K562 (cell line): ENCODE results near the gene UBE2H. TPM values are rescaled to one million over a fixed set of nuclear protein-coding genes. Genes with fewer than 3 reads are reported as not detected.
A peak's percentile ranks its signal among the peaks of the same experiment; 100 is the strongest.

Experiments
- ARHGAP35 ChIP-seq: fragments of 450-650 bp; IDR thresholded peaks from 2 replicates; pipeline ENCODE4 v1.6.1; 2018; ENCODE audit not compliant: partially characterized antibody
- E4F1 ChIP-seq: fragments of 250-450 bp; sonication (Bioruptor Pico); IDR thresholded peaks from 2 replicates; pipeline ENCODE4 v1.5.0; 2021; ENCODE audit warnings: mild to moderate bottlenecking, borderline replicate concordance
- FOXM1 ChIP-seq, 2 experiments: fragments of 450-650 bp in 1 of 2; sonication (generic) in 1 of 2; formaldehyde crosslinking in 1 of 2; IDR thresholded peaks; 2 replicates each; pipeline versions ENCODE4 v1.6.1 to v1.9.0; 2017 to 2022; ENCODE audit warnings: low read depth in 2 of 2, mild to moderate bottlenecking in 2 of 2, missing genetic modification reagents in 1 of 2, moderate library complexity in 1 of 2
- HNRNPH1 ChIP-seq: fragments of 200-400 bp; formaldehyde crosslinking; optimal IDR thresholded peaks from 2 replicates; pipeline ENCODE3; 2017; ENCODE audit warnings: low read depth, mild to moderate bottlenecking, low read length, moderate library complexity
- HSF4 ChIP-seq: fragments of 250-450 bp; sonication (Bioruptor Pico); IDR thresholded peaks from 2 replicates; pipeline ENCODE4 v2.1.2; 2022; ENCODE audit warnings: mild to moderate bottlenecking, moderate library complexity, borderline replicate concordance
- MECOM ChIP-seq: fragments of 250-450 bp; sonication (Bioruptor Pico); IDR thresholded peaks from 2 replicates; pipeline ENCODE4 v1.8.0; 2022; ENCODE audit warnings: inconsistent platforms
- MED1 ChIP-seq: sonication (generic); formaldehyde crosslinking; IDR thresholded peaks from 2 replicates; pipeline ENCODE4 v1.8.1; 2023; ENCODE audit warnings: missing genetic modification reagents, borderline replicate concordance
- PTRF ChIP-seq: fragments of 450-650 bp; IDR thresholded peaks from 2 replicates; pipeline ENCODE4 v1.6.1; 2016; ENCODE audit warnings: mild to moderate bottlenecking, missing genetic modification characterization, missing compliant biosample characterization
- PTTG1 ChIP-seq: fragments of 450-650 bp; IDR thresholded peaks from 2 replicates; pipeline ENCODE4 v1.6.1; 2016; ENCODE audit warnings: low read depth, mild to moderate bottlenecking, missing genetic modification characterization, missing compliant biosample characterization
- TBL1XR1 ChIP-seq, 2 experiments: IDR thresholded peaks; 2 replicates each; pipeline ENCODE4 v1.6.1; 2012; ENCODE audit warnings: improper control_type of control experiment in 2 of 2, low read length in 2 of 2, mild to moderate bottlenecking in 1 of 2
- ZFP30 ChIP-seq: fragments of 250-450 bp; sonication (Bioruptor Pico); IDR thresholded peaks from 2 replicates; pipeline ENCODE4 v1.8.0; 2022; ENCODE audit warnings: moderate library complexity, mild to moderate bottlenecking, inconsistent platforms, borderline replicate concordance
- polyA plus RNA-seq, 8 experiments: library from polyadenylated mRNA; depleted of rRNA in 4 of 8; stranded (reverse) in 5 of 8; unstranded in 3 of 8; fragments of >200 nt; fragmentation: Nextera tagmentation in 2 of 8; fragmentation: Illumina TruSeq in 1 of 8; extraction: Ambion mirVana in 2 of 8; extraction: Trizol in 1 of 8; gene quantifications; 2 replicates each; pipeline versions ENCODE4 v1.2.1 to v1.2.3, GENCODE V29; 2011 to 2014; ENCODE audit warnings: inconsistent platforms in 1 of 8, missing spikeins in 1 of 8
- total RNA-seq, 7 experiments: library from RNA; depleted of rRNA in 6 of 7; stranded (reverse); fragments of >200 nt in 6 of 7; fragmentation: Illumina TruSeq in 2 of 7; extraction: Trizol in 2 of 7; gene quantifications; 2 replicates each; pipeline versions ENCODE4 v1.2.1 to v1.2.3, GENCODE V29; 2011 to 2021; ENCODE audit warnings: low replicate concordance in 1 of 7
- TF ChIP-seq, protein P1 (sequence below): sonication (generic); formaldehyde crosslinking; IDR thresholded peaks from 2 replicates; pipeline ENCODE4 v1.8.0; 2023; ENCODE audit warnings: mild to moderate bottlenecking, missing genetic modification reagents
- TF ChIP-seq, protein P2 (sequence below): fragments of 450-650 bp; IDR thresholded peaks from 2 replicates; pipeline ENCODE4 v1.6.1; 2016; ENCODE audit warnings: missing biosample characterization, missing genetic modification characterization
- TF ChIP-seq, protein P3 (sequence below): fragments of 250-450 bp; sonication (Bioruptor Pico); IDR thresholded peaks from 2 replicates; pipeline ENCODE4 v1.4.0; 2020

Gene UBE2H
- total and polyA plus RNA-seq, 9 of the 15 experiments (the other 6 are each of a cell fraction or from before 2014, with no cell fraction given) = 6.3 to 33.0 (median 13.3) TPM

- TF ChIP-seq, protein P1, sequence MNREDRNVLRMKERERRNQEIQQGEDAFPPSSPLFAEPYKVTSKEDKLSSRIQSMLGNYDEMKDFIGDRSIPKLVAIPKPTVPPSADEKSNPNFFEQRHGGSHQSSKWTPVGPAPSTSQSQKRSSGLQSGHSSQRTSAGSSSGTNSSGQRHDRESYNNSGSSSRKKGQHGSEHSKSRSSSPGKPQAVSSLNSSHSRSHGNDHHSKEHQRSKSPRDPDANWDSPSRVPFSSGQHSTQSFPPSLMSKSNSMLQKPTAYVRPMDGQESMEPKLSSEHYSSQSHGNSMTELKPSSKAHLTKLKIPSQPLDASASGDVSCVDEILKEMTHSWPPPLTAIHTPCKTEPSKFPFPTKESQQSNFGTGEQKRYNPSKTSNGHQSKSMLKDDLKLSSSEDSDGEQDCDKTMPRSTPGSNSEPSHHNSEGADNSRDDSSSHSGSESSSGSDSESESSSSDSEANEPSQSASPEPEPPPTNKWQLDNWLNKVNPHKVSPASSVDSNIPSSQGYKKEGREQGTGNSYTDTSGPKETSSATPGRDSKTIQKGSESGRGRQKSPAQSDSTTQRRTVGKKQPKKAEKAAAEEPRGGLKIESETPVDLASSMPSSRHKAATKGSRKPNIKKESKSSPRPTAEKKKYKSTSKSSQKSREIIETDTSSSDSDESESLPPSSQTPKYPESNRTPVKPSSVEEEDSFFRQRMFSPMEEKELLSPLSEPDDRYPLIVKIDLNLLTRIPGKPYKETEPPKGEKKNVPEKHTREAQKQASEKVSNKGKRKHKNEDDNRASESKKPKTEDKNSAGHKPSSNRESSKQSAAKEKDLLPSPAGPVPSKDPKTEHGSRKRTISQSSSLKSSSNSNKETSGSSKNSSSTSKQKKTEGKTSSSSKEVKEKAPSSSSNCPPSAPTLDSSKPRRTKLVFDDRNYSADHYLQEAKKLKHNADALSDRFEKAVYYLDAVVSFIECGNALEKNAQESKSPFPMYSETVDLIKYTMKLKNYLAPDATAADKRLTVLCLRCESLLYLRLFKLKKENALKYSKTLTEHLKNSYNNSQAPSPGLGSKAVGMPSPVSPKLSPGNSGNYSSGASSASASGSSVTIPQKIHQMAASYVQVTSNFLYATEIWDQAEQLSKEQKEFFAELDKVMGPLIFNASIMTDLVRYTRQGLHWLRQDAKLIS = no peak
- TF ChIP-seq ZFP30 = no peak
- no peak for TF ChIP-seq MED1 (CRISPR knock-in tag)
- TF ChIP-seq, protein P2, sequence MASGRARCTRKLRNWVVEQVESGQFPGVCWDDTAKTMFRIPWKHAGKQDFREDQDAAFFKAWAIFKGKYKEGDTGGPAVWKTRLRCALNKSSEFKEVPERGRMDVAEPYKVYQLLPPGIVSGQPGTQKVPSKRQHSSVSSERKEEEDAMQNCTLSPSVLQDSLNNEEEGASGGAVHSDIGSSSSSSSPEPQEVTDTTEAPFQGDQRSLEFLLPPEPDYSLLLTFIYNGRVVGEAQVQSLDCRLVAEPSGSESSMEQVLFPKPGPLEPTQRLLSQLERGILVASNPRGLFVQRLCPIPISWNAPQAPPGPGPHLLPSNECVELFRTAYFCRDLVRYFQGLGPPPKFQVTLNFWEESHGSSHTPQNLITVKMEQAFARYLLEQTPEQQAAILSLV (tag) = 0 out of 2 replicates have a peak, but pooled peaks have one; percentile 21
- no peak; the same call in 1 of the 2 replicates for TF ChIP-seq HSF4
- TF ChIP-seq, protein P3, sequence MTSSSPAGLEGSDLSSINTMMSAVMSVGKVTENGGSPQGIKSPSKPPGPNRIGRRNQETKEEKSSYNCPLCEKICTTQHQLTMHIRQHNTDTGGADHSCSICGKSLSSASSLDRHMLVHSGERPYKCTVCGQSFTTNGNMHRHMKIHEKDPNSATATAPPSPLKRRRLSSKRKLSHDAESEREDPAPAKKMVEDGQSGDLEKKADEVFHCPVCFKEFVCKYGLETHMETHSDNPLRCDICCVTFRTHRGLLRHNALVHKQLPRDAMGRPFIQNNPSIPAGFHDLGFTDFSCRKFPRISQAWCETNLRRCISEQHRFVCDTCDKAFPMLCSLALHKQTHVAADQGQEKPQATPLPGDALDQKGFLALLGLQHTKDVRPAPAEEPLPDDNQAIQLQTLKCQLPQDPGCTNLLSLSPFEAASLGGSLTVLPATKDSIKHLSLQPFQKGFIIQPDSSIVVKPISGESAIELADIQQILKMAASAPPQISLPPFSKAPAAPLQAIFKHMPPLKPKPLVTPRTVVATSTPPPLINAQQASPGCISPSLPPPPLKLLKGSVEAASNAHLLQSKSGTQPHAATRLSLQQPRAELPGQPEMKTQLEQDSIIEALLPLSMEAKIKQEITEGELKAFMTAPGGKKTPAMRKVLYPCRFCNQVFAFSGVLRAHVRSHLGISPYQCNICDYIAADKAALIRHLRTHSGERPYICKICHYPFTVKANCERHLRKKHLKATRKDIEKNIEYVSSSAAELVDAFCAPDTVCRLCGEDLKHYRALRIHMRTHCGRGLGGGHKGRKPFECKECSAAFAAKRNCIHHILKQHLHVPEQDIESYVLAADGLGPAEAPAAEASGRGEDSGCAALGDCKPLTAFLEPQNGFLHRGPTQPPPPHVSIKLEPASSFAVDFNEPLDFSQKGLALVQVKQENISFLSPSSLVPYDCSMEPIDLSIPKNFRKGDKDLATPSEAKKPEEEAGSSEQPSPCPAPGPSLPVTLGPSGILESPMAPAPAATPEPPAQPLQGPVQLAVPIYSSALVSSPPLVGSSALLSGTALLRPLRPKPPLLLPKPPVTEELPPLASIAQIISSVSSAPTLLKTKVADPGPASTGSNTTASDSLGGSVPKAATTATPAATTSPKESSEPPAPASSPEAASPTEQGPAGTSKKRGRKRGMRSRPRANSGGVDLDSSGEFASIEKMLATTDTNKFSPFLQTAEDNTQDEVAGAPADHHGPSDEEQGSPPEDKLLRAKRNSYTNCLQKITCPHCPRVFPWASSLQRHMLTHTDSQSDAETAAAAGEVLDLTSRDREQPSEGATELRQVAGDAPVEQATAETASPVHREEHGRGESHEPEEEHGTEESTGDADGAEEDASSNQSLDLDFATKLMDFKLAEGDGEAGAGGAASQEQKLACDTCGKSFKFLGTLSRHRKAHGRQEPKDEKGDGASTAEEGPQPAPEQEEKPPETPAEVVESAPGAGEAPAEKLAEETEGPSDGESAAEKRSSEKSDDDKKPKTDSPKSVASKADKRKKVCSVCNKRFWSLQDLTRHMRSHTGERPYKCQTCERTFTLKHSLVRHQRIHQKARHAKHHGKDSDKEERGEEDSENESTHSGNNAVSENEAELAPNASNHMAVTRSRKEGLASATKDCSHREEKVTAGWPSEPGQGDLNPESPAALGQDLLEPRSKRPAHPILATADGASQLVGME (CRISPR knock-in tag) = 0 out of 2 replicates have a peak, but pooled peaks have one; percentile 24
- TF ChIP-seq ARHGAP35 = no peak
- TF ChIP-seq MECOM (CRISPR knock-in tag) = peak; percentile 21; the same call in 1 of the 2 replicates
- 0 out of 2 replicates have a peak, but pooled peaks have one; percentile 45 for TF ChIP-seq PTTG1
- TF ChIP-seq HNRNPH1 = no peak
- no peak for TF ChIP-seq E4F1 (CRISPR knock-in tag)
- peak; percentile 63 for TF ChIP-seq PTRF (tag)
- TF ChIP-seq FOXM1 (IDR thresholded peaks at IDR 0.05; ENCODE audit: low read depth) = no peak
- no peak for TF ChIP-seq FOXM1 (CRISPR knock-in tag; IDR thresholded peaks at IDR 0.05; ENCODE audit: low read depth)
- TF ChIP-seq TBL1XR1 (IDR thresholded peaks at IDR 0.05; ENCODE audit: low read length in 2 of 2) = no peak
Measured at GRCh38 chr7:129874722-129875121, 78.0 kb downstream of the UBE2H start (continued).
